Neural progenitor cell (in vitro differentiated cells): ENCODE measurements around the gene PARP16. TPM values are rescaled to one million over a fixed set of nuclear protein-coding genes. Genes with fewer than 3 reads are reported as not detected.
"Not testable (repeated sequence)": the region's sequence is repeated elsewhere in the genome, so short reads cannot be mapped to it uniquely, and the experiment has no call there.

Source experiments
- DNase-seq: peaks from one replicate; pipeline ENCODE4 v3.0.0-alpha.2; 2016; ENCODE audit warnings: low spot score
- H2AFZ ChIP-seq: fragments of 200-600 bp; sonication (generic); replicated peaks from 2 replicates; pipeline ENCODE4 v1.6.1; 2016; ENCODE audit warnings: antibody characterized with exemption
- H3F3A ChIP-seq: fragments of 200-600 bp; sonication (generic); 2 replicates; pipeline ENCODE4 v1.6.1; 2016; ENCODE audit warnings: antibody characterized with exemption, low read depth
- H3K27ac ChIP-seq: fragments of 200-600 bp; sonication (generic); 2 replicates; pipeline ENCODE4 v1.5.1; 2016; ENCODE audit warnings: mild to moderate bottlenecking
- H3K27me3 ChIP-seq: fragments of 200-600 bp; sonication (generic); 2 replicates; pipeline ENCODE4 v1.6.1; 2016; ENCODE audit warnings: mild to moderate bottlenecking, moderate library complexity
- H3K36me3 ChIP-seq: fragments of 200-600 bp; sonication (generic); 2 replicates; pipeline ENCODE4 v1.5.1; 2016
- H3K4me1 ChIP-seq: fragments of 200-600 bp; sonication (generic); 2 replicates; pipeline ENCODE4 v1.6.1; 2016; ENCODE audit warnings: mixed run types
- H3K4me2 ChIP-seq: fragments of 200-600 bp; sonication (generic); 2 replicates; pipeline ENCODE4 v1.6.1; 2016
- H3K4me3 ChIP-seq: fragments of 200-600 bp; sonication (generic); 2 replicates; pipeline ENCODE4 v1.5.1; 2016
- H3K79me2 ChIP-seq: fragments of 200-600 bp; sonication (generic); 2 replicates; pipeline ENCODE4 v1.6.1; 2016; ENCODE audit warnings: low read depth
- H3K9ac ChIP-seq: fragments of 200-600 bp; sonication (generic); 2 replicates; pipeline ENCODE4 v1.6.1; 2016
- H3K9me3 ChIP-seq: fragments of 200-600 bp; sonication (generic); 2 replicates; pipeline ENCODE4 v1.5.1; 2016; ENCODE audit warnings: low read depth
- H4K20me1 ChIP-seq: fragments of 200-600 bp; sonication (generic); 2 replicates; pipeline ENCODE4 v1.6.1; 2016; ENCODE audit warnings: low read depth
- H3K27ac Mint-ChIP-seq: 3 replicates; pipeline ENCODE4 v1.8.0; 2021; ENCODE audit warnings: mixed read lengths
- H3K27me3 Mint-ChIP-seq: 2 replicates; pipeline ENCODE4 v1.8.0; 2022; ENCODE audit warnings: low read depth, mild to moderate bottlenecking, inconsistent platforms, moderate library complexity, mixed read lengths; ENCODE audit not compliant: insufficient read depth
- H3K36me3 Mint-ChIP-seq: 3 replicates; pipeline ENCODE4 v1.8.0; 2021; ENCODE audit warnings: mixed read lengths
- H3K4me1 Mint-ChIP-seq: 3 replicates; pipeline ENCODE4 v1.8.0; 2021; ENCODE audit warnings: mixed read lengths
- H3K4me3 Mint-ChIP-seq: 3 replicates; pipeline ENCODE4 v1.8.0; 2021; ENCODE audit warnings: mild to moderate bottlenecking, moderate library complexity, mixed read lengths
- H3K9me3 Mint-ChIP-seq: 3 replicates; pipeline ENCODE4 v1.8.0; 2020; ENCODE audit warnings: mixed read lengths
- CTCF ChIP-seq: fragments of 200-600 bp; sonication (generic); IDR thresholded peaks from 2 replicates; pipeline ENCODE4 v1.5.1; 2017; ENCODE audit warnings: antibody characterized with exemption, mild to moderate bottlenecking
- EZH2 ChIP-seq: fragments of 200-600 bp; sonication (generic); IDR thresholded peaks from 2 replicates; pipeline ENCODE4 v1.6.1; 2017; ENCODE audit warnings: antibody characterized with exemption, mild to moderate bottlenecking, moderate library complexity
- EZH2phosphoT487 ChIP-seq: fragments of 200-600 bp; sonication (generic); IDR thresholded peaks from 2 replicates; pipeline ENCODE4 v1.6.1; 2017; ENCODE audit warnings: antibody characterized with exemption
- total RNA-seq: library from RNA; depleted of rRNA; stranded (reverse); fragments of >200 nt; gene quantifications from 2 replicates; pipeline ENCODE4 v1.2.3, GENCODE V29; 2015; ENCODE audit warnings: low replicate concordance

Gene PARP16
- total RNA-seq, 1 donor from 2014 or later, result 5.7 TPM

- H3K27me3 Mint-ChIP-seq, H3K4me3 Mint-ChIP-seq, H3K79me2 ChIP-seq, H3K27me3 ChIP-seq, H3K9me3 Mint-ChIP-seq, H3K4me1 ChIP-seq, H4K20me1 ChIP-seq, H3K27ac ChIP-seq, H3K36me3 ChIP-seq, H3K4me2 ChIP-seq, H3K4me3 ChIP-seq, H3K9ac ChIP-seq, H3K36me3 Mint-ChIP-seq, H3K9me3 ChIP-seq, H3K4me1 Mint-ChIP-seq, H3F3A ChIP-seq, H3K27ac Mint-ChIP-seq: not testable (repeated sequence)
- peak overlapping the region; percentile 69 for H2AFZ ChIP-seq
- peak; percentile 85 for DNase-seq
- TF ChIP-seq CTCF, result peak; percentile 80
Measured at GRCh38 chr15:65270811-65271545, 15.7 kb downstream of the PARP16 start.

GRCh38 chr15:65268411-65268810, 18.3 kb downstream of the PARP16 start:
- Histone ChIP-seq H2AFZ (no peak overlapping the region), H3K79me2 (no peaks in the 10 kb centered on the region), H3K4me1 (no peaks in the 10 kb centered on the region), H3K36me3 (no peaks in the 10 kb centered on the region), H3K27ac (no peak overlapping the region), H4K20me1 (no peaks in the 10 kb centered on the region), H3K9me3 (no peaks in the 10 kb centered on the region), H3F3A (no peaks in the 10 kb centered on the region), H3K4me2 (no peak overlapping the region), H3K27me3 (no peaks in the 10 kb centered on the region), H3K9ac (no peak overlapping the region), H3K4me3 (no peak overlapping the region)
- H3K27ac Mint-ChIP-seq, result no peak overlapping the region
- no peaks in the 10 kb centered on the region for H3K27me3 Mint-ChIP-seq
- no peak for TF ChIP-seq EZH2phosphoT487
- no peak for TF ChIP-seq EZH2
- no peaks in the 10 kb centered on the region for H3K9me3 Mint-ChIP-seq
- H3K4me3 Mint-ChIP-seq, result no peak overlapping the region
- DNase-seq, result no peak
- peaks cover 2% of the 10 kb centered on the region for H3K36me3 Mint-ChIP-seq
- peaks cover 2% of the 10 kb centered on the region for H3K4me1 Mint-ChIP-seq

- Histone ChIP-seq H4K20me1 (no peaks in the 10 kb centered on the region), H3K27ac (no peak overlapping the region), H3K27me3 (no peaks in the 10 kb centered on the region), H3K9ac (no peak overlapping the region), H3K9me3 (no peaks in the 10 kb centered on the region), H2AFZ (no peak overlapping the region), H3K4me2 (no peak overlapping the region), H3K79me2 (no peaks in the 10 kb centered on the region), H3K4me1 (no peaks in the 10 kb centered on the region), H3F3A (no peaks in the 10 kb centered on the region), H3K36me3 (no peaks in the 10 kb centered on the region), H3K4me3 (no peak overlapping the region)
- H3K36me3 Mint-ChIP-seq, result peaks cover 14% of the 10 kb centered on the region
- H3K27ac Mint-ChIP-seq, result no peak overlapping the region
- no peak overlapping the region for H3K4me3 Mint-ChIP-seq
- H3K9me3 Mint-ChIP-seq, result no peaks in the 10 kb centered on the region
- H3K4me1 Mint-ChIP-seq, result peaks cover 2% of the 10 kb centered on the region
- no peak for DNase-seq
- no peak for TF ChIP-seq EZH2phosphoT487
- no peak for TF ChIP-seq EZH2
- no peak for TF ChIP-seq CTCF
- peaks cover 2% of the 10 kb centered on the region for H3K27me3 Mint-ChIP-seq
Measured at GRCh38 chr15:65266469-65266868, 20.2 kb downstream of the PARP16 start.

- Histone ChIP-seq H3K4me3 (no peak overlapping the region), H3K9ac (no peak overlapping the region), H3K9me3 (no peaks in the 10 kb centered on the region), H3K27ac (no peak overlapping the region), H3K4me2 (no peak overlapping the region), H3K4me1 (no peaks in the 10 kb centered on the region), H3K79me2 (no peaks in the 10 kb centered on the region), H3K27me3 (no peaks in the 10 kb centered on the region), H3F3A (no peaks in the 10 kb centered on the region), H2AFZ (no peak overlapping the region), H3K36me3 (no peaks in the 10 kb centered on the region), H4K20me1 (no peaks in the 10 kb centered on the region)
- H3K27ac Mint-ChIP-seq, result no peak overlapping the region
- H3K4me1 Mint-ChIP-seq, result no peaks in the 10 kb centered on the region
- H3K4me3 Mint-ChIP-seq, result no peak overlapping the region
- peaks cover 18% of the 10 kb centered on the region for H3K36me3 Mint-ChIP-seq
- peaks cover 2% of the 10 kb centered on the region for H3K27me3 Mint-ChIP-seq
- no peaks in the 10 kb centered on the region for H3K9me3 Mint-ChIP-seq
- DNase-seq, result no peak
- TF ChIP-seq EZH2phosphoT487, result no peak
- TF ChIP-seq EZH2, result no peak
- TF ChIP-seq CTCF, result no peak
Measured at GRCh38 chr15:65264863-65265430, 21.7 kb downstream of the PARP16 start.
